HL-60 (cell line): ENCODE results near the gene SEMA3B.

ENCODE experiments used
- DNase-seq, 2 experiments: peaks; one replicate each; pipeline ENCODE4 v3.0.0-alpha.2; 2010 to 2020; ENCODE audit warnings: low read depth in 1 of 2, low spot score in 1 of 2
- H3K27ac ChIP-seq: fragments of 250-450 bp; sonication (Bioruptor Pico); replicated peaks from 2 replicates; pipeline ENCODE4 v1.5.1; 2020; ENCODE audit warnings: mild to moderate bottlenecking, moderate library complexity
- H3K27me3 ChIP-seq: fragments of 250-450 bp; sonication (Bioruptor Pico); 2 replicates; pipeline ENCODE4 v1.5.1; 2021; ENCODE audit warnings: mild to moderate bottlenecking, moderate library complexity; ENCODE audit not compliant: insufficient read depth, poor library complexity, severe bottlenecking
- H3K4me3 ChIP-seq: replicated peaks from 2 replicates; pipeline ENCODE4 v1.5.1; 2011; ENCODE audit warnings: mild to moderate bottlenecking, control low read depth, low read length; ENCODE audit not compliant: insufficient read depth
- CTCF ChIP-seq: IDR thresholded peaks from one replicate; pipeline ENCODE4 v1.5.1; 2011; ENCODE audit warnings: low read length, control low read depth, inconsistent platforms; ENCODE audit not compliant: insufficient read depth
- GABPA ChIP-seq: IDR thresholded peaks from 2 replicates; pipeline ENCODE4 v1.6.1; 2012; ENCODE audit warnings: low read depth
- POLR2AphosphoS5 ChIP-seq: IDR thresholded peaks from 2 replicates; pipeline ENCODE4 v1.6.1; 2012; ENCODE audit warnings: low read depth
- SPI1 ChIP-seq: IDR thresholded peaks from 2 replicates; pipeline ENCODE4 v1.6.1; 2012; ENCODE audit warnings: low read depth, mild to moderate bottlenecking, borderline replicate concordance
- TF ChIP-seq, protein P1 (sequence below): IDR thresholded peaks from 2 replicates; pipeline ENCODE4 v1.6.1; 2012; ENCODE audit warnings: low read depth; ENCODE audit not compliant: insufficient replicate concordance

Gene SEMA3B

DNA sequence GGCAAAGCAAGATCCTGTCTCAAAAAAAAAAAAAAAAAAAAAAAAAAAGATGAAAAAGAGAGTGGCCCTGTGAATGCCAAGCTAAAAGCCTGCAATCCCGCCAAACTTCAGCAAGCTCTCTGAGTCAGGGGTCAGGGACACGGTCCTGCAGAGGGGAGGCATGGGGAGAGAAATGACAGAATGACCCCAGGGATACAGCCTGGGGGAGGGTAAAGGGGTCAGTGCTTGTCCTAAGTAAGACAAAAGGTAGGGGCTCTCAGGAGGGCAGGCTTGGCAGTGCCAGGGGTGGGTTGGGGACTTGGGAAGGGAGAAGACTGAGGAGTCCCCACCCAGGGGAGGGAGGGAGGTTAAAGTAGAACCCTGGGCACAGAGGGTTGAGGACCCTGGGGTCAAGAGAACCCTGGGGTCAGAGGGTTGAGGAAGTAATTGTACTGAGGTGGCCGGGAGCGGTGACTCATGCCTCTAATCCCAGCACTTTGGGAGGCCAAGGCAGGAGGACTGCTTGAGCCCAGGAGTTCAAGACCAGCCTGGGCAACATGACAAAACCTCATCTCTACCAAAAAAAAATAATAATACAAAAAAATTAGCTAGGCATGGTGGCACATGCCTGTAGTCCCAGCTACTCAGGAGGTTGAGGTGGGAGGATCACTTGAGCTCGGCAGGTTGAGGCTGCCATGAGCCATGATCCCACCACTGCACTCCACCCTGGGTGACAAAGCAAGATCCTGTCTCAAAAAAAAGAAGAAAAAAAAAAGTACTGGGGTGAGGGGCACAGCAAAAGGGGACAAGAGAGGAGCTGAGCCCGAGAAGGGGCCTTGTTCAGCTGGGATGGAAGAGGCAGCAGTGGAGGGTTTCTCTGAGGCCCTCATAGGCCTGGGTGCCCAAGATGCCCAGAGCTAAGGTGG lies 5.2 kb upstream of the SEMA3B start:
- DNase-seq, result no peak
- Histone ChIP-seq H3K27ac (no peak overlapping the region), H3K27me3 (peaks cover 16% of the 10 kb centered on the region), H3K4me3 (no peak overlapping the region)
- TF ChIP-seq, protein P1, sequence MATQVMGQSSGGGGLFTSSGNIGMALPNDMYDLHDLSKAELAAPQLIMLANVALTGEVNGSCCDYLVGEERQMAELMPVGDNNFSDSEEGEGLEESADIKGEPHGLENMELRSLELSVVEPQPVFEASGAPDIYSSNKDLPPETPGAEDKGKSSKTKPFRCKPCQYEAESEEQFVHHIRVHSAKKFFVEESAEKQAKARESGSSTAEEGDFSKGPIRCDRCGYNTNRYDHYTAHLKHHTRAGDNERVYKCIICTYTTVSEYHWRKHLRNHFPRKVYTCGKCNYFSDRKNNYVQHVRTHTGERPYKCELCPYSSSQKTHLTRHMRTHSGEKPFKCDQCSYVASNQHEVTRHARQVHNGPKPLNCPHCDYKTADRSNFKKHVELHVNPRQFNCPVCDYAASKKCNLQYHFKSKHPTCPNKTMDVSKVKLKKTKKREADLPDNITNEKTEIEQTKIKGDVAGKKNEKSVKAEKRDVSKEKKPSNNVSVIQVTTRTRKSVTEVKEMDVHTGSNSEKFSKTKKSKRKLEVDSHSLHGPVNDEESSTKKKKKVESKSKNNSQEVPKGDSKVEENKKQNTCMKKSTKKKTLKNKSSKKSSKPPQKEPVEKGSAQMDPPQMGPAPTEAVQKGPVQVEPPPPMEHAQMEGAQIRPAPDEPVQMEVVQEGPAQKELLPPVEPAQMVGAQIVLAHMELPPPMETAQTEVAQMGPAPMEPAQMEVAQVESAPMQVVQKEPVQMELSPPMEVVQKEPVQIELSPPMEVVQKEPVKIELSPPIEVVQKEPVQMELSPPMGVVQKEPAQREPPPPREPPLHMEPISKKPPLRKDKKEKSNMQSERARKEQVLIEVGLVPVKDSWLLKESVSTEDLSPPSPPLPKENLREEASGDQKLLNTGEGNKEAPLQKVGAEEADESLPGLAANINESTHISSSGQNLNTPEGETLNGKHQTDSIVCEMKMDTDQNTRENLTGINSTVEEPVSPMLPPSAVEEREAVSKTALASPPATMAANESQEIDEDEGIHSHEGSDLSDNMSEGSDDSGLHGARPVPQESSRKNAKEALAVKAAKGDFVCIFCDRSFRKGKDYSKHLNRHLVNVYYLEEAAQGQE, result no peak
- TF ChIP-seq SPI1 (no peak), CTCF (no peak), POLR2AphosphoS5 (no peak), GABPA (no peak)

GRCh38 chr3:50264383-50264963 lies 4.5 kb upstream of the SEMA3B start:
- TF ChIP-seq, protein P1, result no peak
- no peak for TF ChIP-seq GABPA
- TF ChIP-seq POLR2AphosphoS5, result no peak
- no peak for TF ChIP-seq SPI1
- no peak for TF ChIP-seq CTCF
- no peak for DNase-seq
- Histone ChIP-seq H3K4me3 (no peak overlapping the region), H3K27me3 (peaks cover 16% of the 10 kb centered on the region), H3K27ac (no peak overlapping the region)

DNA sequence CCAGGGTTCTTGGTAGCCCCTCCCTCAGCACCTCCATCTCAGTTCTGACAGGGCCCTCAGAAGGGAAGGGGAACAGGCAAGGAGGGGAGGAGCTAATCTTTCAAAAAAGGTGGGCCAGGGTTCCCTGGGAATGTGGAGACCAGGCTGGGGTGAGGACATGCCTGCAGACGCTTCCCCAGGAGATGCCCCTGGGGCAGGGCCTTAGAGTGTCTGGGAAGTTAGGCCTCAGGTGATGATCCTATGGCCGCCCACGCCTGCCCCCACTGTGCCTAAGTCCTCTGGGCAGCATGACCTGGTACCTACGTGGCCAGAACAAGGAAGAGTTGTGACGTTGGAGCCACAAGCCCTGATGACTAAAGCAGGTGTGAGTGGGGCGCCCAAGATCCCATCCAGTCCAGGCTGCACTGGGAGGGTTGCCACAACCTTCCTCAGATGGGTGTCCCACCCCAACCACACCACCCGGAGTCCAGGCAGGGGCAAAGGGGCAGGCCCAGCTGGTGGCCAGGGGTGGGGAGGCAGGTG lies 3.9 kb upstream of the SEMA3B start:
- no peak for DNase-seq
- Histone ChIP-seq H3K4me3 (no peak overlapping the region), H3K27ac (no peak overlapping the region), H3K27me3 (peaks cover 16% of the 10 kb centered on the region)
- TF ChIP-seq POLR2AphosphoS5, result no peak

GRCh38 chr3:50265571-50265970 lies 3.4 kb upstream of the SEMA3B start:
- H3K27me3 ChIP-seq, result peaks cover 16% of the 10 kb centered on the region
- no peak overlapping the region for H3K4me3 ChIP-seq
- H3K27ac ChIP-seq, result no peak overlapping the region
- no peak for TF ChIP-seq GABPA
- TF ChIP-seq SPI1, result no peak
- TF ChIP-seq, protein P1, result no peak
- TF ChIP-seq POLR2AphosphoS5, result no peak
- TF ChIP-seq CTCF, result no peak
- DNase-seq, result no peak
